Measurements from ENCODE around the gene TXLNA.
A peak's percentile ranks its signal among the peaks of the same experiment; 100 is the strongest.
"Not testable (repeated sequence)": the region's sequence is repeated elsewhere in the genome, so short reads cannot be mapped to it uniquely, and the experiment has no call there.

Gene TXLNA

GRCh38 chr1:32179443-32180185, at the start of gene TXLNA:
Gene TXLNA, plus strand, starts transcription at chr1:32179675. Its CDS starts 671 bp downstream, at chr1:32180346.
- peak within 1 kb of the TSS; percentile 90 for H3K4me3 ChIP-seq (ENCODE audit: low read depth, low read length)
- TF ChIP-seq, protein P1, sequence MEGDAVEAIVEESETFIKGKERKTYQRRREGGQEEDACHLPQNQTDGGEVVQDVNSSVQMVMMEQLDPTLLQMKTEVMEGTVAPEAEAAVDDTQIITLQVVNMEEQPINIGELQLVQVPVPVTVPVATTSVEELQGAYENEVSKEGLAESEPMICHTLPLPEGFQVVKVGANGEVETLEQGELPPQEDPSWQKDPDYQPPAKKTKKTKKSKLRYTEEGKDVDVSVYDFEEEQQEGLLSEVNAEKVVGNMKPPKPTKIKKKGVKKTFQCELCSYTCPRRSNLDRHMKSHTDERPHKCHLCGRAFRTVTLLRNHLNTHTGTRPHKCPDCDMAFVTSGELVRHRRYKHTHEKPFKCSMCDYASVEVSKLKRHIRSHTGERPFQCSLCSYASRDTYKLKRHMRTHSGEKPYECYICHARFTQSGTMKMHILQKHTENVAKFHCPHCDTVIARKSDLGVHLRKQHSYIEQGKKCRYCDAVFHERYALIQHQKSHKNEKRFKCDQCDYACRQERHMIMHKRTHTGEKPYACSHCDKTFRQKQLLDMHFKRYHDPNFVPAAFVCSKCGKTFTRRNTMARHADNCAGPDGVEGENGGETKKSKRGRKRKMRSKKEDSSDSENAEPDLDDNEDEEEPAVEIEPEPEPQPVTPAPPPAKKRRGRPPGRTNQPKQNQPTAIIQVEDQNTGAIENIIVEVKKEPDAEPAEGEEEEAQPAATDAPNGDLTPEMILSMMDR (IDR thresholded peaks at IDR 0.05; ENCODE audit: insufficient read depth, low read depth, low read length, missing control alignments) = no peak
- peak; percentile 96 for DNase-seq (ENCODE audit: low read depth)

- H3K4me3 ChIP-seq (ENCODE audit: low read depth, low read length); DNase-seq (ENCODE audit: low read depth): not testable (repeated sequence)
Observed at GRCh38 chr1:32133950-32134280, 45.6 kb upstream of the TXLNA start.

DNA sequence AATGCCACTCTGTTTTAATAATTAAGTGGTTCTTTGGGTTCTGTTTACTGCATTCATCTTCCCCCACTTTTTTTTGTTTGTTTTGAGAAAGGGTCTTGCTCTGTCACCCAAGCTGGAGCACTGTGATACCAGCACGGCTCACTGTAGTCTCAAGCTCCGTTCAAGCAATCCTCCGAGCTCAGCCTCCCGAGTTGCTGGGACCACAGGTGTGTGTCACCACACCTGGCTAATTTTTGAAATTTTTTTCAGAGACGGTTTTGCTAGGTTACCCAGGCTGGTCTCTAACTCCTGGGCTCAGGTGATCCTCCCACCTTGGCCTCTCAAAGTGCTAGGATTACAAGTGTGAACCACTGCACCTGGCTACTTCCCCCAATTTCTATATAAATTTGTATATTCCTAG, 42.4 kb upstream of the TXLNA start:
- no peak for DNase-seq (ENCODE audit: low read depth)

DNA sequence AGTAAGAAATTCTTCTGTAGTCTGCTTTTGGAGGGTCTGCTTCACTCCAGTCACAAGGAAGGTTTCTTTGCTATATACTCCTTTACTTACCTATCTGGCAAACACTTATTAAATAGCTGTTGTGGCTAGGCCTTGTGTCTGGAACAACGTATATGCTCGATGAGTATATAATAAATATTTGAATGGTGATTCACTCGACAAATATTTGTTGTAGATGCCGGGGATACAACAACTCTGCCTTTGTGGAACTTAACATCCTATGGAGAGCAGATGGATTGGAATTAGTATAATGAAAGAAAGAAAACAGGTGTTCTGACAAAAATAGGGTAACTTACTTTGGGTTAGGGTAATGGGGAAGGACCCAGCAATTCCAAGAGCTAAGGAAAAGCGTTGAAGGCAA, 40.5 kb upstream of the TXLNA start:
- no peak for DNase-seq (ENCODE audit: low read depth)
- no peak overlapping the region for H3K4me3 ChIP-seq (ENCODE audit: low read depth, low read length)
- TF ChIP-seq, protein P1 (IDR thresholded peaks at IDR 0.05; ENCODE audit: insufficient read depth, low read depth, low read length, missing control alignments) = no peak

More for the DNA sequence above, 42.4 kb upstream of the TXLNA start:
- H3K4me3 ChIP-seq (ENCODE audit: low read depth, low read length) = no peak overlapping the region
- TF ChIP-seq, protein P1 (IDR thresholded peaks at IDR 0.05; ENCODE audit: insufficient read depth, low read depth, low read length, missing control alignments) = no peak

DNA sequence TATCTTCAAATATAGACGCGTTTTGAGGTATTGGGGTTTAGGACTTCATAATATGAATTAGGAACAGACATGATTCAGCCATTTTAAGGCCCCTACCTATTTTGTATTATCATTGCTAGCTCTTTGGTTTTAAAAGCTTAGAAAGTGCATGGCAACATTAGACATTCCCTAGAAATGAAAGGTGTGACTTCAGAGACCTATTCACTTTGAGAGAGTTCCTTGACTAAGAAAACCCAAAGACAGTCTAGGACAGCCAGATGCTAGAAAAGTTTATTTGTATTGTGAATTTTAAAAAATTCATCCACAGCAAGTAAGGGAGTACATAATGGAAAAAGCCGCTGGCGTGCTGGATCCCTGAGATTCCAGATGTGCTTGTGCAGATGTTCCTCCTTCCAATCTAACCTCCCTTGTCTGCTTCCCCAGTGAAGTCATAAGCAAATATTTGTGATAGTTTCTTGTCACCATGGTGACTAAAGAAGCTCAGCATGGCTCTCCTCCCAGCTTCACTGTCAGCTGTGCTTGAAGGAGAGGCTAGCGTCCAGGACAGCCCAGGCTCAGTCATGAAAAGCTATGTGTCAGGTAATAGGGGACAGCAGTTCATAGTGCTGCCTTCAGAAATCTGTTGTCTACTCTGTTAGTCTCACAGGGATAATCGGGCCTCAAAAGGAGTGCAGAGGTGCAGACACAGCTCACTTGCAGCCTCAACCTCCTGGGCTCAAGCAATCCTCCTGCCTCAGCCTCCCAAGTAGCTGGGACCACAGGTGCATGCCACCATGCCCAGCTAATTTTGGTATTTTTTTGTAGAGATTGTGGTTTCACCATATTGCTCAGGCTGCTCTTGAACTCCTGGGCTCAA, 36.8 kb upstream of the TXLNA start:
- no peak overlapping the region for H3K4me3 ChIP-seq (ENCODE audit: low read depth, low read length)
- TF ChIP-seq, protein P1 (IDR thresholded peaks at IDR 0.05; ENCODE audit: insufficient read depth, low read depth, low read length, missing control alignments) = no peak
- DNase-seq (ENCODE audit: low read depth) = no peak

- DNase-seq (ENCODE audit: low read depth); H3K4me3 ChIP-seq (ENCODE audit: low read depth, low read length): not testable (repeated sequence)
Observed at GRCh38 chr1:32143302-32143695, 36.2 kb upstream of the TXLNA start.

- DNase-seq (ENCODE audit: low read depth) = no peak
- TF ChIP-seq, protein P1 (IDR thresholded peaks at IDR 0.05; ENCODE audit: insufficient read depth, low read depth, low read length, missing control alignments) = no peak
- no peak overlapping the region for H3K4me3 ChIP-seq (ENCODE audit: low read depth, low read length)
Observed at GRCh38 chr1:32144033-32144432, 35.4 kb upstream of the TXLNA start.

GRCh38 chr1:32147799-32148198, 31.7 kb upstream of the TXLNA start:
- DNase-seq (ENCODE audit: low read depth); H3K4me3 ChIP-seq (ENCODE audit: low read depth, low read length): not testable (repeated sequence)

Measured in GM12865 (cell line).